CD4-positive, alpha-beta T cell treated with Interleukin-17A for 1 hour (primary cell): ENCODE results near the gene AGO1.
"Not testable (repeated sequence)": the region's sequence is repeated elsewhere in the genome, so short reads cannot be mapped to it uniquely, and the experiment has no call there.

Source experiments
- DNase-seq: peaks from one replicate; pipeline ENCODE4 v3.0.0-alpha.2; 2020

Gene AGO1

DNA sequence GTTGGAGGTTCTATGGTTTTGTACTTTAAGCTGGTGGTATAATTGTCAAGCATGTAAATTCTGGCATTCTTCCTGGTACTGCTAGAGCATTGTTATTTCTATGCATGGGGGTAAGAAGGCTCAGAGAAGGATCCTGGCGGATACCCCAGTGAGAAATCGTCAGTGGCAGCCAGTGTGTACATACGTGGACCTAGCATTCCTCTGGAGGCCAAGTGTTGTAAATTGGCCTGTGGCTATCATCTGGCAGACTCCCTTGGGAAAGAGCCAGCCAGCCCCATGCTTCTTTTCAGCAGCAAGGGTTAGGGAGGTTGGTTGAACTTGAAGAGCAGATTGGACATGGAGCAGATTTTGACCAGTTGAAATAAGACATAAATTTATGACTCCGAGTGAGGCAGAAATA is 42.7 kb downstream of the AGO1 start:
- DNase-seq = no peak

DNA sequence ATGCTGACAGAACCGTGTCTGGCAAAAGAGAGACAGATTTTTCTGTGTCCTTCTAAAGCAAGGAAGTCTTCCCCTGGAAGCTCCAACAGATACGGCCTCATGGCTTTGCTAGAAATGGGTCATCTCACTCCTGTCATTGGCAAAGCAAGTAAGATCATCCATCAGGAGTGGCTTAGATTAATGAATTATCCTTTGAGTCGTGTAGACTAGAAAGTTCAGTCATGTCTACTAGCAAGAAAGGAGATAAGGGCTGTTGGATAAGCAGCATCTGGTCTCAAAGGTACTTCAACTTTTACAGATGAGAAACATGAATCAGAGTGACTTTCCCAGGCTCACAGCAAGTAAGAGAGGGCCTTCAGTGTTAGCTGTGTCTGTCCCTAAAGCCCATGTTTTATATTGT is 44.5 kb downstream of the AGO1 start:
- DNase-seq = no peak

DNA sequence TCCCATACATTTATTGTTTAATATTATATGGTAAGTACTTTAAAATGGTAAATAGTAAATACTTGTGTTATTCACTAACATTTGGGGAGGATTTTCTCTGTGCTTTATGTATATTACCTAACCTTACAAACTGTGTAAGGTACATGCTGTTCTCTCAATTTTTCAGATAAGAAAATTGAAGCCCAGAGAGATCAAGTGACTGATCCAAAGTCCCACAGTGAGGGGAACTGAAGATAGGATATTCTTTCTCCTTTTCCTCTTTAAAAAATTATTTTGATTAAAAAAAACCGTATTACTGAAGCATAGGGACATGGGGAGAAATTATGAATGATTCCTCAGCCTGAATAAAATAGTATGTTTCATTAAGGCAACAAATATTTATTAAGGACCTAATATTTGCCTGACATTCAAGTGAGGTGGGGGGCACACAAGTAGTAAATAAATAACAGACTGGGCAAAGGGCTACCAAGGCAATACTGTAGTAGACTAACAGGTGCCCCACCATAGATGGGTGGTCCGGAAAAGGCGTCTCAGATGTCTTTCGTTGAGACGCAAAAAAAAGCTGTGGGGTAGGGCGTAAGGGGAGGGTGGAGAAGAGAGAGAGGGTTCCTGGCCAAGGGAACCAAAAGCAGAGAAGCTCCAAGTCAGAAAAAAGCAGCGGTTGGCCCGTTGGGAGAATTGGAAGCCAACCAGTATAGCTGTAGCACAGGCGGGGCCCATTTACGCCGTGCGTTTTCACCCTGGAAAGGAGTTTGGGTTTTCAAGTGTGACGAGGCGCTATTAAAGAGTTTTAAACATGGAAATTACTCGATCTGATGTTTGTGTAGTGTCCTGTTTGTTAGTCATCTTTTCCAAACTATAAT is 47.0 kb downstream of the AGO1 start:
- DNase-seq = peak; percentile 63

DNA sequence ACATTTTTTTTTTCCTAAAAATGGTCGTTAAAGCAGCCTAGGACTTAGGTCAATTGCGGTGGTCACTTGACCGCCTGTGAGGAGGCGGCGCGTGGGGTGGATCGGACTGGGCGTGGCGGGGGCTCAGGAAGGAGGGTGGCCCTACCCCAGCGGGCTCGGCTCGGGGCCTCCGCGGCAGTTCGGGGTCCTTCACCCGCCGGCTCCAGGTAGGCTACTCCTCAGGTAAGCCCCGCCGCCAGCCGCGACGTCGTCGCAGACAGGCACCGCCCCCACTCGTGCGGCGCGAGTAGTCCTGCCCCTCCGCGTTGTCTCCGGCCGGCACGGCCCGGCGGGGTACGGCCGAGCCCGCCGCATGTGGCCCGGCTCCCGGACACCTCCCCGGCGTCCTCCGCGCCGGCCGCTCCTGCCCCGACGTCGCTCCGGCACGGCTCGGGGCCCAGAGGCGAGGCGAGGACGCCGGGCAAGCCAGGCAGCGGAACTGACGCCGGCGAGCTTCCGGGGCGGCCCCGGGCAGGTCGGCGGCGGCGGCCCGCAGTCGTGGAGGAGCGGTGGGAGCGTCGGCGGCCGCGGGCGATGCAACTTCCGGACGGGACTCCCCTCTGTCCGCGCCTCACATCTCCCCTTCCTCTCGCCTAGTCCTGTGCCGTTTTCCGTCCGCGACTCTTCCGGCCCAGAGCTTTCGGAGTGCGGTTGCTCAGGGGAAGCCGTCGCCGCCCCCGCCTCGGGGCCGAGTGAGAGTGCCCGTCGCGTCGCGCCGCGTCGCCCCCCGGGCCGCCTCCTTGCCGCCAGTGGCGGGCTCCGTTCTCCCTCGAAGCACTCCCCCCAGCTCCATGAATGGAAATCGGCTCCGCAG is 47.8 kb downstream of the AGO1 start, which contains the start of gene AGO3:
Gene AGO3 (plus strand): TSS at position 513 of the 853 bp plus-strand sequence. CDS start 322 bp downstream, at position 835.
- DNase-seq = peak; percentile 92

DNA sequence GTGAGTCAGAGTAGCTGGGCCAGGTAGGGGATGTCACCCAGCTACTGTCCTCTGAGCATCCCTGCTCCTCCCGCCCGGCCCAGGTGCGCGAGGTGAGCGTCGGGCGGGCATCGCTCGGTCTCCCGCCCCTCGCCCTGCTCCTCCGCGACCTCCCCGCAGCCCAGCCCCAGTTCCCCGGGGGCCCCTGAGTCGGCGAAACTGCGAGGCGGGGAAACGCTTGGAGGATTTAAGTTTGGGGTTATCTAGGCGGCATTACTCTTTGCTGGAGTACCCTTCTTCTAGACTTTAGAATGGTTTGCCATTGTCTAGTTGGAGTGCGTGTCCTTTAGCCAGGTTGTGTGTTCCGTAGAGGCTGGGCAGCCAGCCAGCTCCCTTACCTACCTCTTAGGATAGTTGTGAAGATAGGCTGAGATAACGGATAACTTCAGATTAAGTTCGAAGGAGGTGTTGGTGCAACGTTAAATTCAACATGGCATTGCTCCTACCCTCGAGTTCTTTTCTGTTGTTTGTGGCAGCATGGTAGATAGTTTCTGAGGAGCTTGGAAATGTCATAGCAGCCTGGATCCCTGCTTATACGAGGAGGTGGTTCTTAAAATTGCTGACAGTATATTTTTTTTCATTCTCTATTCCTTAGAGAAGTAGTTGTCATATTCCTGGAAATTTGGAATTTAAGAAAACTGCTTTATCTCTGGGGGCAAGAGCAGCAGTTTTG is 48.6 kb downstream of the AGO1 start:
- peak; percentile 26 for DNase-seq

DNA sequence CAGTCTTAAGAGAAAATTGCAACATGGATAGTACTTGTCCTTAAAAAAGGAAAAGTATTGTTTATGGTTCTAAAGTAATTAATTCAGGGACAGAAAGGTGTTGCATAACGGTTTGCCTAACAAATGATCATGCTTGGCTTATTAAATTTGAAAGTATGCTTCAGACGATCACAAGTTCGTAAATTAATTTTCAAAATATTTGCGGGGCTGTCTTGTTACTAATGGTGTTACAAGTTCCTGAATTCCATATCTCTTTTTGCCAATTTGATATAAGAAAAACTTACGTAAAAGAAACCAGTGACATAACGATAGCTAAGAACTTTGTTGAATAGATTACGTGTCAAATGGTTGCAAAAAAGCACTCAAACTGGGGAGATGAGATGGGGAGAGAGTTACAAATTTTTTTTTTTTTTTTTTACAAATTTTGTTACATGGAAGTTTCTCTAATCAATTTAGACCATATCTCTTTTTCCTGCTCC is 49.2 kb downstream of the AGO1 start:
- DNase-seq = no peak

DNA sequence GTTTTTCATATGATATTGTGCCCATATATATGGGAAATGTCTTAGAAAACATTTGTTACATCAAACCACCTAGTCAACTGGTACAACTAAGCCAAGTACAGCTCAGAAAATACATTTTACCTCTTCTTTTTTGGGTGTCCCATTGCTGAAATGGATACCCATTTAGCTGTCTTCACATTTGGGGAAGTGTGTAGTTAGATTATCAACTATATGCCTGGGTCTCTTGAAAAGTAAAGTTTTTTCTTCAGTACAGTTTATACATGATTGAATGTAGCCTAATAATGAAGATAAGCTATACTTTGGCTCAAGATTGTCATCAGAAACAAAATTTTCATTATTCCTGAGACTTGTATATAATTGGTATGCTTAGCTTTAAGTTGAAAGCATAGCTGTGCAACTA is 49.9 kb downstream of the AGO1 start:
- no peak for DNase-seq

DNA sequence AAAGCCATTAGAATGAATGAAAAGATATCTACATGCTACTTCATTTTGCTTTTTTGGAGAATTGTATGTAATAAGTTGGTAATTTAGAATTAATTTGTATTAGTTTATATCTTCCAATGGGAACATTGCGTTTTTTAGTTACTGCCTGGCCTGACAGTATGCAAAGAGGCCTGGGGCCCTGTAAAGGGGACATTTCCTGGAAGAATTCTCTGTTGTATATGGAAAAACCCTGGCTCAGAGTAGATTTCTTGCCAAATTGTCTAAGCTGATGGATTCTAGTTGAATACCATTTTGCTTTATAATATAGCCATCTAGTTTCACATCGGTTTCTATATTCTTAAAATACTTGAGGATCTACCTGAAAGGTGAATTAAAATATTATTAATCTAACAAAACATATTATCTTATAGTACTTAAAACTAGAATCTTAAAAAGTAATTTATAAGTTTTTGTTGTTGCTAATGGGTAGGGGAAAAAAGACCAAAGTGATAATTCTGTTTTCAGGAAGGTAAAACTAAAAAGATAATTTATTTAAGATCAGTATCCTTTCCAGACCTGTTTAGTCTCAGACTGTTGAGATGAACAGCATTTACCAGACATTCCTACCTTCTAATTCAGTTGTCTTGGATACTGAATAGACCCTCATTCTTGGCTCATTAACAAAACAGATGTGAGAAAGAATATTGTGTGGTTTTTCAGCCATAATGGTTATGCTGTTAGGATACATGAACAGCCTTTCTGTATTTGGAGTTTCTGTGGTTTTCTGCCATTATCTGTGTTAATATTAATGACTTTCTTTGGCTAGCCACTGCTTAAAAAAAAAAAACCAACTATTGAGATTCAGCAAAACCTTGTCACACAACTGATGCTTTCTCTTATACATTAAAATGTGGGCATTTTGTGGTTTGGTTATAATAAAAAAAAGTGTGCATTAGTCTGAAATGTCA is 52.7 kb downstream of the AGO1 start:
- DNase-seq = no peak

DNA sequence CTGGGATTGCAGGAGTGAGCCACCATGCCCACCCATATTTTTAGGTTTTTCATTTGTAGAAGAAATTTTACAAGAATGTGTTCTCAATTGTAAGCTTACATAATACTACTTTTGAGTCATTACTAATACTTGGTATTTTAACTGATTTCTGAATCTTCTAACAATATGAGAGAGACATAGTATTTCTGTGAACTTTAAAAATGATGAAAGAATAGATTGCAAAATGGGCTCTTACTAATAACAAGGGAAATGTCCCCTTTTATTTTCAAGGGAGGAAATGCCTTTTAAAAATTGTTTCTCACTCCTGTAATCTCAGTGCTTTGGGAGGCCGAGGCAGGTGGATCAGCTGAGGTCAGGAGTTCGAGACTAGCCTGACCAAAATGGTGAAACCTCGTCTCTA is 53.8 kb downstream of the AGO1 start:
- DNase-seq = no peak

DNA sequence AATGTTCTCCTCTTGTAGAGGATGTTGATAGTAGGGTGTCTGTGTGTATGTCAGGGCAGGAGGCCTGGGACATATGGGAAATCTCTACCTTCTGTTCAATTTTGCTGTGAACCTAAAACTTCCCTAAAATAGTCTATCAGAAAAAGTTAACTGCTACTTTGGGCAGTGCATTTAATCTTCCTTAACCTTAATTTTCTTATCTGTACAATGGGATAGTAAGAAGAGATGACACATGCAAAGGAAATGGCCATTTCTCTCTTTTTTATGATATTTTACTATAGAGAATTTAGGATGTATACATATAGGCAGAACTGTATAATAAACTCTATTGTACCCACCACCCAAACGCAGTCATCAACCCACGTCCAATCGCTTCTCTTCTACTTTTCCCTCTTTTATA is 56.5 kb downstream of the AGO1 start:
- DNase-seq = no peak

DNA sequence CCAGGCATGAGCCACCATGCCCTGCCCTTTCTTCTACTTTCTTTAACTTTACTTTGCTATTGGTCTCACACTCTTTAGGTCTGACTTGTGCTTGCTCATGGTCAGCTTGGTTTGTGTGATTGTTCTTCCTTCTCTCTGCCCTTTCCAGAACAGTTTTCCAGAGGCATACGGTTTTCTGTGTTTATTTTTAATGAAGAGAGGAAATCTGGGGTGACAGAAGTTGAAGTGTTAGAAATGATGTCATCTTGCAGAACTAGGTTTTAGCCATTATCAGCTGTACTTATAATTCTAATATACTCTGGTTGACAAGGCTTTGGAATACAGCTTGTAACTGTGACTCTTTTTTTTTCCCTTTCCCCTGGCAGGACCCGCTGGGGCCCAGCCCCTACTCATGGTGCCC is 62.3 kb downstream of the AGO1 start:
- no peak for DNase-seq

DNA sequence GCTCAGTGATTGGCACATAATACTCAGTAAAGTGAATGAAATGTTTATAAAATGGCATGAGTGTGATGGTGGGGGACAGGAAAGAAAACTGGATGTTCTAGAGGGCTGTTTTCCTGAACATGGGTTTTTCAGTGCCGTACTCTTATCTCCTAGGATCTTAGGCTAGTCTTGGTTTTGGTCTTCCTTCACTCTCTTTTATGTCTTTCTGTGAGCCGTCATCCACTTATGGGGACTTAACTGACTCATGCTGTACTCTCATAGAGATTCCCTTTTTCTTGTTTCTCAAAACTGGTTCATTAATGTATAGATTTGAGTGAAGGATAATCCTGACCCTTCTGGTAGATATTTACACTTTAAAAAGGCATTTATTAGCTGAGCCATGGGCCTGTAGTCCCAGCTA is 64.5 kb downstream of the AGO1 start:
- no peak for DNase-seq

DNA sequence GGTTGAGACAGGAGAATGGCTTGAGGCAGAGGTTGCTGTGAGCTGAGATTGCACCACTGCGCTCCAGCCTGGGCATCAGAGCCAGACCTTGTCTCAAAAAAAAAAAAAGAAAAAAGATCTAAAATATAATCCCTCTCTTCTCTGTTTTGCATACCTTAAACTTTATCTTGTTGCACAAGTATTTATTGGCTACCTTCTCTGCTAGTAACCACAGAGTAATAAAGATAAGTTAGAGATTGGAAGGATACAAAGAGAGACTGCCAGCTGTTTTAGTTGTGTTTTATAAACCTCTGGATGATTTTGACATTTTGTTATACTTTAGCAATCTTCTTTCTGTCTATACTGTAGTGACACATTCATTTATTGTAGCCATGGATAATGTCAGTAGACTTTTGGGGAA is 75.5 kb downstream of the AGO1 start:
- no peak for DNase-seq

DNA sequence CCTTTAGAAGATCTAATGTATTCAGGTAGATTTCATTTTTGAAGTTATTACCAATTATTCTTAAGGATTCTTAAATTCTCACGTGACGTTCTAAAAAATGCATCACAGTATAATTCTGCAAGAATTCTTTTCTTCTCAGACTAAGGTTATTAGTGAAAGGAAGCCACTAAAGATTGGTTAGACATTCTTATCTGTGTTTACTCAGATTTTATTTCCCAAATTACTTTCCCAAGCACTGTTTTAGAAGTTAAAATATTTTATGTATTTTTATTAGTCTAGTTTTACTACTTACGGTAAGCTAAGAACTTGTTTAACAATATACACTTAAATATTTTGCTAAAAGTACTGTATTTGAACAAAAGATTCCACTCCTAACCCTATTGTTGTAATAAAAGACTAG is 76.3 kb downstream of the AGO1 start:
- no peak for DNase-seq

DNA sequence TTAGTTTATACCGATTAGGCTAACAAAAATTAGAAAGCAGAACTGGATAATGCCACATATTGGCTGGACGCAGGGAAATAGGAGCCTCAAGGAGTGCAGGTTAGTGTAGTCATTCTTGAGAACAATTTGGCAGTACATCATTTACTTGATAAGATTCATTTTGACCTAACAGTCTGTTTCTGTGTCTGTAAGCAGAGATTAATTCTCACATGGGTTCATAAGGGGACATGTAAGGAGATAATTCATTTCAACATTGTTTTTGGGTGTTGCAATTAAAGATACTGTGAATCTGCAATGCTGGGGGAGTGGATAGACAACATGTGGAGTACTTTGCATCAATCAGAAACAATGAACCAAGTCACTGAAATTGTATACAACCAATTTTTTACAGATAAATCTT is 79.9 kb downstream of the AGO1 start:
- no peak for DNase-seq

DNA sequence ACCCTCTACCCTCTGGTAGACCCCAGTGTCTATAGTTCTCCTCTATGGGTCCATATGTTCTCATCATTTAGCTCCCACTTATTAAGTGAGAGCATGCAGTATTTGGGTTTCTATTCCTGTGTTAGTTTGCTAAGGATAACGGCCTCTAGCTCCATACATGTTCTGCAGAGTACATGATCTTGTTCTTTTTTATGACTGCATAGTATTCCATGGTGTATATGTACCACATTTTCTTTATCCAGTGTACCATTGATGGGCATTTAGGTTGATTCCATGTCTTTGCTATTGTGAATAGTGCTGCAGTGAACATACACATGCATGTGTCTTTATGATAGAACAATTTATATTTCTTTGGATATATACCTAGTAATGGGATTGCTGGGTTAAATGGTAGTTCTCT is 81.3 kb downstream of the AGO1 start:
- DNase-seq = not testable (repeated sequence)

DNA sequence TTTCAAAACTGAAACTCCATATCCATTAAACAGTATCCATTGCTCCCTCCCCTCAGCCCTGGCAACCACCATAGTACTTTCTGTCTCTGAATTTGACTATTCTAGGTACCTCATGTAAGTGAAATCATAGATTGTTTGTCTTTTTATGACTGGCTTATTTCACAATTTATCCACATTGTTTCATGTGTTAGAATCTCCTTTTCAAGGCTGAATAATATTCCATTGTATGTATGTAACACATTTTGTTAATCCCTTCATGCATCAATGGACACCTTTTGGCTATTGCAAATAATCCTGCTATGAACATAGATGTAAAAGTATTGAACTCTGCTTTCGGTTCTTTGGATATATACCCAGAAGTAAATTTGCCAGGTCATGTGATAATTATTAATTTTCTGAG is 85.4 kb downstream of the AGO1 start:
- DNase-seq = no peak

DNA sequence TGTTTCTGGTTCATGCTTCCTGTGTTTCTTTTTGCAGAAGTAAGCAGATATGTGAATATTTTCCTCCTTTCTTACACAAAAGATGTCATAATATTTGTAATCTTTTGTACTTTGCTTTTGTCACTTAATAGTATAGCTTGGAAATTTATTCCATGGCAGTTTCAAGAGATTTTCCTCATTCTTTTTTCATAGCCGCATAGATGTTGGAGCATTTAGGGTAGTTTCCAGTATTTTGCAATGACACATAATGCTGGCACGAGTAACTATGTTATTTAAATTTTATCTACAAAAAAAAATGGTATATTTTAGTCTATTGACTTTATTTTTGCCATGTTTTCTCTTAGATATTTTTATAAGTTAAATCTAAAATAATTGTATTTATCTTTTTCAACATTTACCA is 88.6 kb downstream of the AGO1 start:
- DNase-seq = no peak

DNA sequence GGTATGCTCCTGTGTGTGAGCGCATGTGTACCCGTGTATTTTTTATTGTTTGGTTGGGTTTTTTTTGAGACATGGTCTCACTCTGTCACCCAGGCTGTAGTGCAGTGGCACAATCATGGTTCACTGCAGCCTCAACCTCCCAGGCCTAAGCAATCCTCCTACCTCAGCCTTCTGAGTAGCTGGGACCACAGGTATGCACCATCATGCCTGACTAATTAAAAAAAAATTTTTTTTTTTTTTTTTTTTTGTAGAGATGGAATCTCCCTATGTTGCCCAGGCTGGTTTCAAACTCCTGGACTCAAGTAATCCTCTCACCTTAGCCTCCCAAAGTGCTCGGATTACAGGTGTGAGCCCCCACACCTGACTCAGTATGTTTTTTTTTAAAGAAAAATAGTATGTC is 89.6 kb downstream of the AGO1 start:
- DNase-seq = not testable (repeated sequence)

DNA sequence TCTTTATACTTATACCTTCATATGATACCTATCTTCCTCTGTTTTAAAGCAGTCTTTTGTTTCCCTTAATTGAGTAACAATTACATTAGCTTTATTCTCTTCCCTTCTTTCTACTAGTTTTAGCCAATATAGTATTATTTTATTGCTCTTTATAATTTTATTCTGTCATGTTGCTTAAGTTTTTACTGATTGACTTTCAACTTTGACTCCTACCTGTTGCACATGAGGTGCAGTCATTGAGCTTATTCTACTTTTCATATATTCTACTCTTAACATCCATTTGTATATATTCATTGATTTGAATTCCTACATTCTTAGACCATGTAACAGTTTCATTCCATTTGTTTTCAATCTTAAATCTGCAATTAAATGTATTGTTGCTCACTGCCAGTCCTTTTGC is 97.1 kb downstream of the AGO1 start:
- DNase-seq = no peak
